ENCODE data around the gene UFC1.

- peak; percentile 37 to 39 for TF ChIP-seq CTCF (IDR thresholded peaks at IDR 0.05; ENCODE audit: extremely low read depth in 1 of 2, insufficient read depth in 1 of 2, low read depth in 1 of 2, low read length in 2 of 2)
- no peak for TF ChIP-seq POLR2A (IDR thresholded peaks at IDR 0.05; ENCODE audit: low read depth, low read length)
- peak; percentile 15 for TF ChIP-seq POLR2AphosphoS5 (IDR thresholded peaks at IDR 0.05; ENCODE audit: insufficient read depth, low read depth, low read length)
- no peak for TF ChIP-seq MAX (IDR thresholded peaks at IDR 0.05; ENCODE audit: insufficient read depth, insufficient read length)
- no peak for TF ChIP-seq EZH2 (IDR thresholded peaks at IDR 0.05; ENCODE audit: borderline replicate concordance, low read depth, low read length, severe bottlenecking)
- no peak for TF ChIP-seq FOS (IDR thresholded peaks at IDR 0.05; ENCODE audit: borderline replicate concordance, insufficient read depth, low read length)
- no peak for TF ChIP-seq JUN (IDR thresholded peaks at IDR 0.05; ENCODE audit: borderline replicate concordance, insufficient read depth, insufficient read length, low read depth)
- TF ChIP-seq MYC (IDR thresholded peaks at IDR 0.05; ENCODE audit: low read depth, low read length), result no peak
- no peak for TF ChIP-seq GATA2 (IDR thresholded peaks at IDR 0.05; ENCODE audit: insufficient read depth, insufficient read length, low read depth, low read length)
Measured at GRCh38 chr1:161119092-161119903, 34.5 kb upstream of the UFC1 start.

All from endothelial cell of umbilical vein (primary cell).